B cell (primary cell): Measurements from ENCODE around the gene EBLN2. TPM values are rescaled to one million over a fixed set of nuclear protein-coding genes. Genes with fewer than 3 reads are reported as not detected.

Source experiments
- ATAC-seq: fragments of 200-7000 bp; cut with Tn5 transposase; one replicate; pipeline ENCODE4 v1.10.0; 2021; ENCODE audit warnings: low read depth, mild to moderate bottlenecking, moderate number of reproducible peaks, moderate library complexity
- CTCF ChIA-PET: fragments of 350-600 bp; sonication (Branson Sonifier 250); formaldehyde crosslinking; loops from one replicate; lab custom pipeline; 2021; ENCODE audit warnings: antibody characterized with exemption, inconsistent platforms; lab: Charles Lee
- POLR2A ChIA-PET: fragments of 350-600 bp; sonication (Branson Sonifier 250); formaldehyde crosslinking; loops from one replicate; lab custom pipeline; 2021; ENCODE audit warnings: antibody characterized with exemption; lab: Charles Lee
- DNase-seq: peaks from one replicate; pipeline ENCODE4 v3.0.0; 2013
- H2AFZ ChIP-seq: 2 replicates; pipeline ENCODE4 v1.6.1; 2012; ENCODE audit warnings: mild to moderate bottlenecking, low read depth, low read length; ENCODE audit not compliant: insufficient read depth, poor library complexity, severe bottlenecking
- H3K27ac ChIP-seq, 2 donors: 1 replicate in 1 of 2; 2 replicates in 1 of 2; pipeline ENCODE4 v1.5.1; 2012 to 2013; ENCODE audit warnings: low read length in 2 of 2, mild to moderate bottlenecking in 2 of 2, moderate library complexity in 1 of 2
- H3K27me3 ChIP-seq, 4 experiments: fragments of 200-600 bp in 1 of 4; sonication (generic) in 1 of 4; replicated peaks in 1 of 4; 1 replicate in 2 of 4; 2 replicates in 2 of 4; pipeline versions ENCODE4 v1.6.1 to v1.7.0; 2013 to 2016; ENCODE audit warnings: low read length in 3 of 4, mild to moderate bottlenecking in 2 of 4, mixed read lengths in 1 of 4, moderate library complexity in 1 of 4; ENCODE audit not compliant: insufficient read depth in 4 of 4, control insufficient read depth in 3 of 4; ENCODE audit errors: control extremely low read depth in 1 of 4
- H3K36me3 ChIP-seq, 2 experiments: replicated peaks in 1 of 2; 1 replicate in 1 of 2; 2 replicates in 1 of 2; pipeline versions ENCODE4 v1.6.1 to v1.7.1; 2013; ENCODE audit warnings: low read length in 1 of 2; ENCODE audit not compliant: insufficient read depth in 2 of 2, control insufficient read depth in 1 of 2; ENCODE audit errors: control extremely low read depth in 1 of 2, extremely low read depth in 1 of 2
- H3K4me1 ChIP-seq, 2 donors: fragments of 200-600 bp in 1 of 2; sonication (generic) in 1 of 2; 1 replicate in 1 of 2; 2 replicates in 1 of 2; pipeline versions ENCODE4 v1.5.1 to v1.6.1; 2013 to 2017; ENCODE audit warnings: low read length in 2 of 2; ENCODE audit not compliant: control insufficient read depth in 2 of 2, insufficient read depth in 2 of 2
- H3K4me2 ChIP-seq: replicated peaks from 2 replicates; pipeline ENCODE3; 2012; ENCODE audit warnings: mild to moderate bottlenecking, low read depth, low read length; ENCODE audit not compliant: poor library complexity, severe bottlenecking
- H3K4me3 ChIP-seq, 5 experiments: fragments of 200-600 bp in 1 of 5; sonication (generic) in 1 of 5; 1 replicate in 3 of 5; 2 replicates in 2 of 5; pipeline versions ENCODE4 v1.5.1 to v1.7.0; 2011 to 2016; ENCODE audit warnings: low read length in 4 of 5, mild to moderate bottlenecking in 4 of 5, low read depth in 2 of 5, control low read depth in 1 of 5, moderate library complexity in 1 of 5; ENCODE audit not compliant: insufficient read depth in 1 of 5; ENCODE audit errors: control extremely low read depth in 1 of 5, extremely low read depth in 1 of 5
- H3K79me2 ChIP-seq: fragments of 200-600 bp; sonication (generic); one replicate; pipeline ENCODE4 v1.6.0; 2016; ENCODE audit warnings: low read length; ENCODE audit not compliant: control insufficient read depth, insufficient read depth
- H3K9ac ChIP-seq: fragments of 200-600 bp; sonication (generic); 2 replicates; pipeline ENCODE4 v1.6.1; 2017; ENCODE audit warnings: mild to moderate bottlenecking, low read length, moderate library complexity
- H3K9me3 ChIP-seq, 3 donors: one replicate each; pipeline versions ENCODE4 v1.6.1 to v1.7.1; 2013; ENCODE audit warnings: low read length in 2 of 3; ENCODE audit not compliant: control insufficient read depth in 2 of 3, insufficient read depth in 1 of 3; ENCODE audit errors: control extremely low read depth in 1 of 3
- H4K20me1 ChIP-seq: 2 replicates; pipeline ENCODE4 v1.6.0; 2012; ENCODE audit warnings: mild to moderate bottlenecking, low read length; ENCODE audit not compliant: insufficient read depth, control insufficient read depth, poor library complexity, severe bottlenecking
- H3K27ac Mint-ChIP-seq: one replicate; pipeline ENCODE4 v1.8.0; 2021; ENCODE audit warnings: mixed read lengths
- H3K27me3 Mint-ChIP-seq: one replicate; pipeline ENCODE4 v1.8.0; 2021; ENCODE audit warnings: mixed read lengths
- H3K4me1 Mint-ChIP-seq: one replicate; pipeline ENCODE4 v1.8.0; 2021; ENCODE audit warnings: mixed read lengths
- H3K4me3 Mint-ChIP-seq: one replicate; pipeline ENCODE4 v1.8.0; 2021; ENCODE audit warnings: mixed read lengths
- H3K9me3 Mint-ChIP-seq: one replicate; pipeline ENCODE4 v1.8.0; 2022; ENCODE audit warnings: mixed read lengths; ENCODE audit not compliant: insufficient read depth
- CTCF ChIP-seq: fragments of 200-600 bp; IDR thresholded peaks from one replicate; pipeline ENCODE4 v1.8.0; 2022; ENCODE audit warnings: antibody characterized with exemption, mild to moderate bottlenecking
- EZH2 ChIP-seq: IDR thresholded peaks from 2 replicates; pipeline ENCODE4 v1.6.1; 2012; ENCODE audit warnings: borderline replicate concordance, low read depth, mild to moderate bottlenecking, moderate library complexity, low read length; ENCODE audit not compliant: insufficient read depth, poor library complexity, severe bottlenecking
- WGBS: methylation state at CpG from one replicate; pipeline ENCODE4 v1.1.5; 2013; ENCODE audit warnings: missing lambda C conversion rate; ENCODE audit not compliant: insufficient coverage; 5-methylcytosine and 5-hydroxymethylcytosine counted together
- intact Hi-C: fragments of 100-400 bp; cut with micrococcal nuclease; formaldehyde crosslinking; loops from one replicate; pipeline ENCODE4 v1.10.0; 2022
- polyA plus RNA-seq: library from polyadenylated mRNA; depleted of rRNA; stranded (reverse); fragments of >200 nt; gene quantifications from 2 replicates; pipeline ENCODE4 v1.2.3, GENCODE V29; 2012
- total RNA-seq, 2 donors: library from RNA; stranded (reverse); fragments of 120-200 nt in 1 of 2; gene quantifications; 1 replicate in 1 of 2; 2 replicates in 1 of 2; pipeline versions ENCODE4 v1.2.3 to v1.2.4, GENCODE V29; 2013 to 2022

EBLN2 gene
- total and polyA plus RNA-seq, 2 donors (not counting 1 experiment from before 2014, with no cell fraction given), result 4.5 to 10.2 TPM

GRCh38 chr3:73068419-73068818, 7.0 kb downstream of the EBLN2 start:
- ChIA-PET POLR2A (no interaction called here), CTCF (no interaction called here)
- Mint-ChIP-seq H3K4me3 (no peak overlapping the region), H3K4me1 (no peaks in the 10 kb centered on the region), H3K27ac (no peak overlapping the region), H3K27me3 (no peaks in the 10 kb centered on the region), H3K9me3 (no peaks in the 10 kb centered on the region)
- no peak overlapping the region for H3K4me2 ChIP-seq
- peaks cover 6 to 30% of the 10 kb centered on the region in 2 experiments for H3K36me3 ChIP-seq
- TF ChIP-seq EZH2, result no peak
- TF ChIP-seq CTCF, result no peak
- H3K4me1 ChIP-seq, result no peaks in the 10 kb centered on the region
- no peaks in the 10 kb centered on the region for H3K79me2 ChIP-seq
- no peaks in the 10 kb centered on the region for H3K27me3 ChIP-seq
- ATAC-seq (no peak), DNase-seq (no peak)
- no peaks in the 10 kb centered on the region for H3K9me3 ChIP-seq
- H3K4me3 ChIP-seq, result no peak overlapping the region
- WGBS, result 100% methylated on average over 1 of the region's 3 CpGs
- no peak overlapping the region for H3K27ac ChIP-seq
- intact Hi-C loops, result no loop called here
- no peak overlapping the region for H3K9ac ChIP-seq
- H2AFZ ChIP-seq, result no peak overlapping the region
- H4K20me1 ChIP-seq, result no peaks in the 10 kb centered on the region

- no peak overlapping the region for H2AFZ ChIP-seq
- H3K4me3 ChIP-seq, result no peak overlapping the region
- intact Hi-C loops, result no loop called here
- TF ChIP-seq EZH2 (no peak), CTCF (no peak)
- DNase-seq (no peak), ATAC-seq (no peak)
- CTCF ChIA-PET, result no interaction called here
- no peaks in the 10 kb centered on the region for H3K27me3 Mint-ChIP-seq
- no peaks in the 10 kb centered on the region for H3K79me2 ChIP-seq
- no peaks in the 10 kb centered on the region for H3K4me1 ChIP-seq
- WGBS, result no CpG with 5 or more reads among the region's 5 CpGs
- H3K27ac Mint-ChIP-seq, result no peak overlapping the region
- POLR2A ChIA-PET, result no interaction called here
- no peaks in the 10 kb centered on the region for H3K9me3 ChIP-seq
- H3K4me2 ChIP-seq, result no peak overlapping the region
- H3K4me3 Mint-ChIP-seq, result no peak overlapping the region
- H3K36me3 ChIP-seq, result peaks cover 6 to 23% of the 10 kb centered on the region in 2 experiments
- H3K4me1 Mint-ChIP-seq, result no peaks in the 10 kb centered on the region
- H4K20me1 ChIP-seq, result no peaks in the 10 kb centered on the region
- H3K27ac ChIP-seq, result no peak overlapping the region
- H3K9ac ChIP-seq, result no peak overlapping the region
- no peaks in the 10 kb centered on the region for H3K27me3 ChIP-seq
- no peaks in the 10 kb centered on the region for H3K9me3 Mint-ChIP-seq
These were observed 7.7 kb downstream of the EBLN2 start for GRCh38 chr3:73069187-73069586.
